HG02840 (cell line): ENCODE measurements around the gene ENHO.

Experiments
- ATAC-seq: cut with Tn5 transposase; IDR thresholded peaks from one replicate; pipeline ENCODE4 v1.9.1; 2021; ENCODE audit warnings: mild to moderate bottlenecking, moderate library complexity, moderate number of reproducible peaks; ENCODE audit not compliant: unreplicated experiment, low FRiP score

Gene ENHO

DNA sequence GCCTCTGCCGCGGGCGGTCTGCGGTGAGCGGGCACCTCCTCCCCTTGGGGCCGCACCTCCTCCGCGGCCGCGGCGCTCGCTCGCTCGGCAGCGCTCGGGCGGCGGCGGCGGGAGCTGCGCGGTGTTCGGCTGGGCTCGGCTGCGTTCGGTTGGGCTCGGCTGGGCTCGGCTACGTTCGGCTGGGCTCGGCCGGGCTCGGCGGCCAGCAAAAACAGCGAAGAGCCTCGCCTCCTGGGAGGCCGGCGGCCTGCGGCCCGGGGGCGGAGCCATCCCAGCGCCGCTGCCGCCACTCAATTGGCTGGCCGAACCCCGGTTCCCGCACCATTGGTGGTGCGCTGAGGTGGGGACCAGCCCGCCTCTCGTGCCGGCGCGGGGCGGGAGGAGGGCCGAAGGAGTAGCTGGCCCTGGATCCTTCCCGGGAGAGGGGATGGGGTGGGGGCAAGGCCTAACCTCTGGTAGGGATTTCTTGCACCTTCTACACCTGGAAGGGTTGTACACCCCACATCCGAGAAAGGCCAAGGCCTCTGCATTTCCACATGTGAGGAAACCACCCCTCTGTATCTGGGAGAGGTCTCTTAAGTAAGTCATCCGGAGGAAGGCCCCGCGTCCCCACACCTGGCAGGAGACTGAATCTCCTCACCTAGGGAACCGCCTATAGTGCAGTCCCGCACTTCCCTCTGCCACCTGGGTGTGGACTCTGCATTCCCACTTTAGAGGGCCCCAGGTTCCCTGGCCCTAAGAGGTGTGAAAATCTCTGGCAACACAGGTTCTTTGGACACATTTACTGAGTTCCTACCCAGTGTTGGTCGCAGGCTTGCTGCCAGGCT is at the start of gene ENHO:
TSS of gene ENHO (minus strand) at position 20 of the 827 bp plus-strand sequence. CDS start 1,295 bp downstream, outside the sequence.
- ATAC-seq, result peak; percentile 71

DNA sequence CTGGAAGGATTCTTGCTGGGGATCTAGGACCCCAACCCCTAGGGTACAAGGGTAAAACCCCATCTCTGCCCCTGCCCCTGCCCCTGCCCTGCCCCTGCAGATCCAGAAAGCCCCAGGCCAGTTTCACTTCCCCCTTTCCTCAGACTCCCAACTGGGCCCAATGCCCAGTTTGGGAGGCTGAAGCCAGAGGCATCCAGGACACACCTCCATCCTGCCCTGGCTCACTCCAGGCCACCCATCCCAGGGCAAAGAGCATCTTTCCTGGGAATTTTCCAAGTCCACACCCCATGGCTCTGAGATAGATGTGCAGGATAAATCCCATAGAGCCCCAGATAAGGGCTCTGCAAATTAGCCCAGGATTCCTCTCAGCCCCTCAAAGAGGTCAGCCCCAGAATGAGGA is 49.3 kb upstream of the ENHO start:
- no peak for ATAC-seq

DNA sequence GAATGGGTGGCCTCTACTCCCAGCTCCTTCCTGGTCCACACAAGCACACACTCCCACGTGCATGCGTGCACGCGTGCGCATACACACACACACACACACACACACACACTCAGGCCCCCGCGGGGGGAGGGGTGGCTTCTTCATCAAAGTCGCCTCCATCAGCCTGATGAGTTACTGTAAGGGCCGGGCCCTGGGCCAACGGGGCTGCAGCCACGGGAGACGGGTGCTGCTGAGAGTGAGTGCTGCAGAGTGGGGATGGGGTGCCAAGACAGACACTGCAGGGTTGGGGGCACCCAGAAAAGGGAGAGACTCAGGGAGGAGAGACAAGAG is 48.7 kb upstream of the ENHO start:
- no peak for ATAC-seq

DNA sequence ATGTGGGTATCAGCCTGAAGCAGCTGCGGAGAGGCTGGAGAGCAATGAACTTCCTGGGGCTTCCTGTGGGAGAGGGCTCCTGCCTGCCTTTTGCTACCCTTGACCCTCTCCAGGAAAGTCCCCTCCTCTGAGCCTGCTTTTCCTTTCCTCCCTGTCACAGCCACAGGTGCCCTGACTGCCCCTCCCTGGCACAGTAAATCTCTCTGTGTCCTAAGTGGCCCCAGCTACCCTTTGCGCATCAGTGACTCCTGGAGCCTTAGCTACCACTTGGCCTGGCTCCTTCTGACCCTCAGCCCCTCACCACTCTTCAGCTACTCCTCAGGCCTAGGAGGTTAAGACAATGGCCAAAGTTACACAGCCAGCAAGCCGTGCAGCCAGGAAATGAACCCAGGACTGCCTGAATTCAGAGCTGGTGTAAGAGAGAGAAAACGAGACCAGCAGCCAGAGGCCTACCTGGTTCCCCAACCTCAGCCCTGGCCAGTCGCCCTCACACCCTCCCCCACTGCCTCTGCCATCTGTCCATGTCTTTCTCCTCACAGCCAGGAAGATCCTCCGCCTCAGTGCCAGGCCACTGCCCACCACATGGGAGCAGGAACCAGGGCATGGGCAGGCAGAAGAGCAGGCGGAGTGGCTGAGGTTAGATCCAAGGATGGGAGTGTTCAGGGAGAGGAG is 48.2 kb upstream of the ENHO start:
- no peak for ATAC-seq

DNA sequence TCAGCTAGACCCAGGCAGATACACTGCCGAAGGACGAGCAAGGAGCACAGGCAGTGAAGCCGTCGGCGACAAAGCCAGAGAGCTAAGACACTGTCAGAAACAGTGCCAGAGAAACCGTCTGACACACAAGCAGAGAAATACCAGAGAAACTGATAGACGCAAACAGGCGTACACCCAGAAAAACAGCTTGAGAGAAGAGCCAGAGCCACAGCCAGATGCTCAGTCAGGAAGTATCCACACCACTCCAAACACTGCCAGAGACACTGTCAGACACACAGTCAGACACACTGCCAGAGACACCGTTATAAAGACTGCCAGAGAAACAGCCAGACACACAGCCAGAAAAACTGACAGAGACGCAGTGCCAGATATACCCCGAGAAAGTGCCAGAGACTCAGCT is 47.6 kb upstream of the ENHO start:
- no peak for ATAC-seq

DNA sequence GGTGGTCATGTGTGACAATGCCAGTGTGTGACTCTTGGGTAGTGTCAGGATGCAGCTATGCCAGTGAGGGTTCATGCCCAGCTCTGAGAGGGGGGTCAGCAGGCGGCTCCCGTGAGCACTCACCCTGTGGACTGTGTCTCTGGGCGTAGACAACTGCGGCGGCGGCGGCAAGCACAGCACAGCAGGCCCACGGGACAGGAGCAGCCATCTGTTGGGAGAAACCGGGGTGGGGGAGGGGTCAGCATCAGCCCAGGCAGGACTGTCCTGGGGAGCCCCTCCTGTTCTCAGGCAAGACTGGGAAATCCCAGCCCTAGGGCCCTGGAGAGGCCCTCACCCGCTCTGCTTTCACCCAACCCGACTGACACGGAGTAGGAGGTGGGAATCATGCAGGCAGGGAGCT is 46.0 kb upstream of the ENHO start:
- no peak for ATAC-seq

DNA sequence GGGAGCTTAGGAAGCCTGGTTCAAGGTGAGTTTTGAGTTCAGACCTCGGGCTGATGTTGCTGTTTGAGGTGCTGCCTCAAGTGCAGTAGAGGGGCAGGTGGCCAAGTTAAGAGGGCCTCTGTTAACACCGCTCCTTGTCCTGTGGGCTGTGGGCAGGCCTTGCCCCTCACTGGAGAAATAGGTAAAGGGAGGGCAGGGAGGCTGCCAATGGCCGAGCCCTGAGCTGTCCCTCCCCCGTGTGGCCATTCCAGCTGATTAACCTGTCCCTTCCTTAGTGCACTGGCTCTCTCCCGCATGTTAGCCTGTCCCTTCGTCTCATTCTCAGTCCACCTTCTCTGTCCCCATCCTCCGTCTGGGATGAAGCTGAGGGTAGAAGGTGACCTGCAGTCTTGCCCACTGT is 45.3 kb upstream of the ENHO start:
- ATAC-seq, result no peak

DNA sequence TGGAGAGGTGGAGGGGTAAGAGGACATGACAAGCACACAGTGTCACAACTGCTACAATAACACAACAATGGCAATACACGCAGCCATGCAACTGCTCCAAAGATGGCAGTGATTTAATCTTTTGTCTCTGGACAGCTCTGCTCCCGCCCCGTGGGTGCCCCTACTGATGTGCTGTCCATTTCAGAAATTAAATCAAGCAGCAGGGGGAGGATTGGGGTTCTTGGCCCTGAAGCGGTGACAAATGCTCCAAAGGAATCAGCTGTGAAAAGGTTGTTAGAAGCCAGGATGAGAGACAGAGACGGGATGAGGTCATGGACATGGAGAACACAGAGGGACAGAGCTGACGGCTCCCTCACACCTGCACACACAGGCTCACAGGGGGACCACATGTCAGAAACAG is 44.2 kb upstream of the ENHO start:
- no peak for ATAC-seq

DNA sequence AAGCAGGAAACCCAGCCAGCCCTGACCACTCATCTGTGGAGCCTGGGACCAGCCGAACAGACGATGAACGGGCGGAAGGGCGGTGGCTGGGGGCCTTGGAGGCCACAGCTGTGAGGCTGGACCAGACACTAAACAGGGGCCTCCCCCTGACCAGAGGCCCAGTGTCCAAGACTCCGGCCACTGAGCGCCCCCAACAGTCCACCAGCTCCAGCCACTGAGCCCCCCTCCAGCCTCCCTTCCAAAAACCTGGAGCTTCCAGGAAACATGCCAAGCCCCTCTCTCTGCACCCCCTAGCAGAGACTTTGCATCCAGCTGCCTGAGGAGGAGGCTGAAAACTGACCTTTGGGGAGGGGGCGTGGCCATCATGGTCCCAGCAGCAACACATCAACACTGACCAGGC is 43.5 kb upstream of the ENHO start:
- no peak for ATAC-seq

DNA sequence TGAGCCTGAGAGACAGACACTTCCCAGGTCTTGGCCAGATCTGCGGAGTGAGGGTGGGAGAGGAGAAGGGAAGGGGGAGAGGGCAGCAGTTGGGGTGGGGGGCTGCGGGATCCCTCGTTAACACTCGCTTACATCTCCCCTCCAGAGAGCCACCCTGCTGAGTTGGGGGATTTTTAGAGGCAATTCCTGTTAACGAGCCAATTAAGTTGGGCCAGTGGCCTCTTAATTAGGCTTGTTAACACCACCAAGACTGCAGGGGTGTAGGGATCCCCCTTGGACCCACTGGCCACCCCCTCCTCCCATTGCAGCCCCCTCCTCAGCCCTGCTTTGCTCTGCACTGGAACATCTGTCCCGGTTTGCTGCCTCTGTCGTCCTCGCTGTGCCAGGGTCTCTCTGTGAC is 43.1 kb upstream of the ENHO start:
- no peak for ATAC-seq

DNA sequence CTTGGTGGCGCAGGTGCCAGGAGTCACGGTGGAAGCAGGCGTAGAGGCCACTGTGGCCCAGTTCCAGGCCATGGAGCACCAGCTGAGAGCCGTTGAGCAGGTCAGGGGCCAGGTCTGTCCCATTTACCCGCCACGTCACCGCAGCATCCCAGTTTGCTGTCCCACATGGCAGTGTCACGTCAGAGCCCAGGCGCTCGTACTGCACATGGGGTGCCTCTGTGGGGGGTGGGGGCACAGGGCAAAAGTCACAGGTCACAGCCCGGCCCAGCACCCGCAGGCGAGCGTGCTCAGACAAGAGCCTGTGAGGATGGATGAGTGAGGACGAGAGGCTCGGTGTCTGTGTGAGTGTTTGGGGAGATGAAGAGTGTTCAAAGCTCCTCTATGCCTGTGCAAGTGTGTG is 41.8 kb upstream of the ENHO start:
- ATAC-seq, result no peak

DNA sequence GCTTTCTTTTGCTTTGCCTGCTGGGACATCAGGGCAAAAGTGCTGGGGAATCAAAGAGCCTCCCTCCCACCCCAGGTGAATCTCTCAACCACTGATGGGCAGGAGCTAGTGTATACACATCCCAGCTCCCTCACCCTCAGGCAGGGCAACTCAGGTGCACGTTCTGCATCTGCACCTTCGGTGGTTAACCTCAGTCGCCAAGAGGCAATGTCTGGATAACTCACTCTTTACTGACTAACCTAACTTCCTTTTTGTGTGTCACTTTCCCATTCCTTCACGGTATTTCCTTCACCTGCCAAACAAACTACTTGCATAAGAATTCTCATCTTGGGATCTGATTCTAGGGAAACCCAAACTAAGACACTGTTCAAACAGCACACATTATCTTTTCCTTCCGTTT is 40.5 kb upstream of the ENHO start:
- no peak for ATAC-seq

DNA sequence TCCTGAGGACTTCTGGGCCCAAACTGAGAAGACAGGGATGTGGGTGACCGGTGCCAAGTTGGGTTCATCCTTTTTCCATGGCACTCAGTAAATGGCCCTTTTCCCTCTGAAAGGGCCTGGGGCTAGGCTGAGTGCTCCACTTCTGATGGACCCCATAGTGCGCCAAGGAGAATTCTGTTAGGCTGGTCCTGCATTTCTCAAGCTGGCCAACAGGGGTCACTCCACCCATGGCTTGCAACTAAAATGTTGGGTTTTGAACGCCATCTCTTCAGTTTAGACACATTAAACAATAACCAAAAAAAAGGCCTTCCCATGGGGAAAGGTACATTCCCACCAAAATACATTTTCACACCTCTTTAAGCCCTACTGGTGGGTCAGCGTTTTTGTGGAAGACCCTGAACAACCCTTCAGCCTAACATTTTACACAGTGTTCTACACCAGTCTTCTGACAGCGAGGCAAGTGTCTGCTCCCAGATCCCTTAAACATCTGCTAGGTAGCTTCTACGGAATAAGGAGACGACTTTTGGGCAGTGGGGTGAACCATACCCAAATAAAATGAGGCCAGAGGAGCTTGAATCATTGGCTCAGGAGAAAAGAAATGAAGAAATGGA is 39.5 kb upstream of the ENHO start:
- no peak for ATAC-seq

DNA sequence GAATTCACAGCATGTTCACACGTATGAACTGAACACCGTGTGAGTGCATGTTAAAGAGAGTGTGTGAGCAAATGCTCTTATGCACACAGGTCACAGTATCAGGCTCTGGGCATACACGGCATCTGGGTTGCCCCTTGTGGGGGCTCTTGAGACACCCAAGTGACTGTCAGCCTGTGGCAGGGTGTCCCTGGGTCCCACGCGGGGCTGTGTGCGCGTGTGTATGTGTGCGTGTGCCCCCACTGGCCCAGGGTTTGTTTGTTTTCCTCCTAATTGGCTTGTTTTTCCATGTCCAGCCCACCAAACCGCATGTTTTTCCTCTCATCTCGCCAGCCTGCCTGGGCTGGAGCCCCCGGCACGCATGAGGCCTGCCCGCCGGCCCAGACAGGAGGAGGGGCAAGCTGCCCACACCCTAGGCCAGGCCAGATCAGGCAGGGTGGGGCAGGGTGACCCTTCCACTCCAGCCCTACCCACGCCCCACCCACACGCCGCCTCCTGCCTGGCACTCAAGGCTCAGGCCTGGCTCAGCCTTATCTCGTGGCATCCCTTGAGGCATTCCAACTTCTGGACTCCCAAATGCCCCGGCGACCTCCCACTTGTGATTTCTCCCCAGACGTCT is 37.9 kb upstream of the ENHO start:
- no peak for ATAC-seq

DNA sequence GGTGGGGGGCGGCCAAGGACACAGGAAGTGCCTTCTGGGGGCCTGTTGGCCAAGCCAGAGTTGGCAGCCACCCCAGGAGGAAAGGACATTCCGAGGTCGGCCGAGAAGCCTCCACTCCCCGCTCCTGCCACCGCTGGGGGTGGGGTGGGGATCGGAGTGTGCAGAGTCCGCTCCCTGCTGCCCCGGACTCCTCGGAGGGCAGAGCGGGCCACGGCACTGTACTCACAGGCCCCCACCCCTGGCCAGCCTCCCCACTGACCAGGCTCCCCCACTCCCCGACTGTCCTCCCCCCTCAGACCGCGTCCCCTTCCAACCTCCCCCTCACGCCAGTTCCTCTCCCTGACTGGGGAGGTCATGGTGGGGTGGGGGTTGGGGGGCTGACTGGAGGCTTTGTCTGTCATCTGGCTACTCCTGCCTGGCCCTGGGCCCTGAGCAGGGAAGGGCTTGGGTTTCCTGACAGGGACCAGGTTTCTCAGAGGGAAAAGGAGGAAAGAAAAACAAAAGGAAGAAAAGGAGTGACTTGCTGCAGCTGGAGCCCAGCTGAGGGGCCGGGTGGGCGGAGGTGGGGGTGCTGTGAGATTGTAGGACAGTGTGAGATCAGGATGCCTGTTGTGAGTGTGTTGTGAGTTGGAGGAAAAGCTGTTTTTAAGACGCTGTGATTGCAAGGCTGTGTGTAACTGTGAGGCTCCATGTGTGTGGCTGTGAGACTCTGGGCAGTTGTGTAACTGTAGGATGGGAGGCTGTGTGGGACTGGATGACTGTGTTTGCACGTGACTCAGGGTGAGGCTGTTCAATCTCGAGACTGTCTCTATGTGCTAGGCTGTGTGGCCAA is 37.0 kb upstream of the ENHO start:
- no peak for ATAC-seq

DNA sequence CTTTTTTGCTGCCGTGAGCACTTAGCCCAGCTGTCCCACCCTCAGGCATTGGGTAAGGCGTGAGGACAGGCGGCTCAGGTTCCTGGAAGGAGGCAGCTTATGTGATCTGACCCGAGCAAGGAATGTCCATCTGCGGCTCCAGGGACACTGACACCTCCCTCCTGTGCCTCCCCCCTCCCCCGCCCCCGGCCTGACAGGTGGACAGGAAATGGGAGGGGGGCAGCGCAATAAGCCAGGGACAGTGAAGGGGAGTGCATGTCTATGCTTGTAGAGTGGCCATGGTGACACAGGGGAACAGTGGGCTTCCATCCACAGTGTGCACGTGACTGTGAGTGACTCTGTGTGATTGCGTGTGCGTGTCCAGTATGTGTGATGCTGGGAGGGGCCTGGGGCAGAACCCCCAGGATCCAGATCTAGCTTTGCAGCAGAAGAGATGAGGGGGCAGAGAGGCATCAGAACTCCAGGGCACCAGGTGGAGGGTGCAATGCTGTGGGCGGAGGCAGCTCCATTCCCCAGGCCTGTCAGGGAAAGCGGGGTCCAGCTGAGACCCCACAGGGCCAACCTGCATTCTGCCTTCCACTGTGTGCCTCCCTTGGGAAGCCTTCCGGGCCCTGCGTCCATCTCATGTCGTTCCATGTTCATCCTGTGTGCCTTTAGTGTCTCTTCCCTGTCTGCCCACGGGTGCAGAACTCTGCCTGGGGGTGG is 36.3 kb upstream of the ENHO start:
- no peak for ATAC-seq

DNA sequence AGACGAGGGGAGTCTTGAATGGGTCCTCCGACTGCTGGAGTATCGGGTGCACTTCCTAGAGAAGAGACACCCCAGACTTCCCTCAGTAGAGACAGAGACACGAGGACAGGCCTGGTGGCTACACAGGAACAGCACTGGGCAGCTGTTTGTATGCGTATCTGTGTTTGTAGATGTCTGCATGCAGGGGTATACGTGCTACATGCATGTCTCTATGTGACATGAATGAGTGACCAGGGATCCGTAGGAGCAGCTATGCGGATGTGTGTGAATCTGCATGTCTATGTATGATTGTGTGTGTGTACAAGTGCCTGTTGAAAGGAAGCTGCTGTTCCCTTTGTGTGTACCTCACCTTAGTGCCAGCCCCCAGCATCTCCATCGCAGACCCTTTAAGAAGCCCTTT is 35.6 kb upstream of the ENHO start:
- ATAC-seq, result no peak

DNA sequence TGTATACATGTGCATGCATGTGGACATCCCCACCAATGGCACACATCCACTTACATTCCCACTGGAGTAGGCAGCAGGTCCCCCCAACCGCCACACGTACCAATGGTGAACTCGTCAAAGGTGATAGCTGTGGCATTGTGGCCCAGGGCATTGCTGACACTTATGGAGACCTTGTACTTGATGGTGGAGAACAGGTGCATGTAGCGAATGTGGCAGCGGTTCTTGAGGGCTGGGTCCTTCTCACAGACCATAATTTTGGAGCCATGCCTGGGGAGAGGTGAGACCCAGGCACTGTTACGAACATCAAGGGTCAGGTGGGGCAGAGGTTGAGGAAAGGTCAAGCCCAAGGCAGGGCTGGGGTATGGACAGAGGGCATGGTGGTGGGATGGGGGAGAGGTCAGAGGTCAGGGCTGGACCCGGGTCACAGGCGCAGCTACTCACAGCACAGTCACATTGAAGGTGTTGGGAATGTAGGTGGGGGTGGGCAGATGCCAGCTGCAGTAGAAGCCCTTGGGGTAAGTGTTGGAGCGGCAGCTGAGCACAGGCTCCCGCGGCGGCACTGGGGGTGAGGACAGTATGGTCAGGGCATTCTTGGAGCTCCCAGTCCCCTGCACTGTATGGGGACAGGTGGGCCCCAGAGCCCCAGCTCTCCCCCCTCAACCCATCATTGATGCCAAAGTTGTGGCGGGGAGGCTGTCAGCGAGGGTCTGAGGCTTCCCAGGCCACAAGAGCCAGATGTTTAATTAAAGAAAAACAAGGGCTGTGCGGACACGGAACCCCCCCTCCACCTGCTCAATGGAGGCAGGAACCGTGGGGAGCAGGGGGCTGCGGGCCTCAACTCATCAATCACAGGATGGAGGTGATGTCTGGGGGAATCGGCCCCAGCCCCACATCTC is 34.9 kb upstream of the ENHO start:
- no peak for ATAC-seq

DNA sequence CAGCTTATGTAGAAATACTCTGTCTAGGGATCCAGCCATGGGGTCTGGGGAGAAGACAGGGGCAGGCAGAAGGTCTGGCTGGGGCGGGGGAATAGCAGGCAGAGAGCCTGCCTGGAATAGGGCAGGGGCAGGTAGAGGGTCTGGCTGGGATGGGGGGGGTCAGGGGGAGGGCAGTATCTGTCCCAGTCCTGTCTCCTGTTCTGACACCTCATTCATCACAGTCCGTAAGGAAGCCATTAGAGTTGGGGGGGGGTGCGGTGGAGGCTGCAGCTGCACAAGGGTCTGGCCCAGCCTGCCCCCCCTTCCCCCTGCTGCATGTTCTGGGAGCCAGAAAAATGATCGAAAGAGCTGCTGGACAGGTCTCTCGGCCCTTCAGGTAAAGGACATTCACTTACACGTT is 34.2 kb upstream of the ENHO start:
- no peak for ATAC-seq
